ENCODE measurements around the gene PRPF31.
A peak's percentile ranks its signal among the peaks of the same experiment; 100 is the strongest.
"Not testable (repeated sequence)": the region's sequence is repeated elsewhere in the genome, so short reads cannot be mapped to it uniquely, and the experiment has no call there.

PRPF31 gene

DNA sequence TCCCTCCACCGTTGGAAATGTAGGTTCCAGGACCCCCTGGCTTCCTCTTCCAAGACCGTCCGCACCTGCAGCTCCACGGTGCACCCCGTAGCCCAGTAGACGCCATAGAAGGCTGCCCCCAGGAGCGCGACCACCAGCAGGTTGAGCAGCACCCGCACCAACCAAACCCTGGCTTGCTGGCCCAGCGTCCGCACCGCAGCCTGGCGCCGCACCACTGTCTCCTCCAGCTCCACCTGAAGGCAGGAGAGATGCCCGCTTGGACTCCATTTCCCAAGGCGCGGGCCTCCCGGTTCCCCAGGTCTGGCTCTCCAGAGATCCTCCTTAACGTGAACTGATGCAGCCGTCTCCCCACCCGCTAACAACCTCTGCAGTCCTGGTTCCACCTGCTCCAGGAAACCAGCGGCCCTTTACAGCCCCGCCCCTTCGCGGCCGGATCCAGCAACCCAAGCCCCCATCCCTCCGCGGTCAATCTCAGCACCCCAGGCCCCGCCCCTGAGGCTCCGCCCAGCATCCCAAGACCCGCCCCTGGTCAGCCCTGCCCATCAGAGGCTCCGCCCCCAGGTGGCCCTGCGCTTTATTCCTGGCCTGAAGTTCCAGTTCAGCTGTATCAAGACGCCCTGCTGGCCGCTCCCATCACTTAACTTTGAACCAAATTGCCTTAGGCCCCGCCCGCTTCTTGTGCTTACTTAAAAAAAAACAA is 49.0 kb downstream of the PRPF31 start:
- no peak for DNase-seq

DNA sequence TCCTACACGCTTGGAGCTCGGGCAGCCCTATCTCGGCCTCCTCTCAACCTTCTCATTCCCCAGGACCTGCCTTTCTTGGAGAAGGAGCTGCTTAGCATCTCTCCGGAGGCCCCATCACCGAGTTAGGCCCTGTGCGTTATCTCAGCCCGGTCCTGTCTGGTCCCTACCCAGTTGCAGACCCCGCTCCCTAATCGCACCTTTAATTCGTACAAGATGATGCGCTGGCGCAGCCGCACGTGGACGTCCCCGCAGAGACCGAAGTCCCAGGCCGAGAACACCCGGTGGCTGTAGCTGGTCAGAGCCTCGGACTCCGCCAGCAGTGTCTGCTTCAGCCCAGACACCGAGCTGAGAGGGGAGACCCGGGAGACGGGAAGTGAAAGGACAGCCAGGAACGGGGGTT is 49.7 kb downstream of the PRPF31 start:
- DNase-seq, result no peak

DNA sequence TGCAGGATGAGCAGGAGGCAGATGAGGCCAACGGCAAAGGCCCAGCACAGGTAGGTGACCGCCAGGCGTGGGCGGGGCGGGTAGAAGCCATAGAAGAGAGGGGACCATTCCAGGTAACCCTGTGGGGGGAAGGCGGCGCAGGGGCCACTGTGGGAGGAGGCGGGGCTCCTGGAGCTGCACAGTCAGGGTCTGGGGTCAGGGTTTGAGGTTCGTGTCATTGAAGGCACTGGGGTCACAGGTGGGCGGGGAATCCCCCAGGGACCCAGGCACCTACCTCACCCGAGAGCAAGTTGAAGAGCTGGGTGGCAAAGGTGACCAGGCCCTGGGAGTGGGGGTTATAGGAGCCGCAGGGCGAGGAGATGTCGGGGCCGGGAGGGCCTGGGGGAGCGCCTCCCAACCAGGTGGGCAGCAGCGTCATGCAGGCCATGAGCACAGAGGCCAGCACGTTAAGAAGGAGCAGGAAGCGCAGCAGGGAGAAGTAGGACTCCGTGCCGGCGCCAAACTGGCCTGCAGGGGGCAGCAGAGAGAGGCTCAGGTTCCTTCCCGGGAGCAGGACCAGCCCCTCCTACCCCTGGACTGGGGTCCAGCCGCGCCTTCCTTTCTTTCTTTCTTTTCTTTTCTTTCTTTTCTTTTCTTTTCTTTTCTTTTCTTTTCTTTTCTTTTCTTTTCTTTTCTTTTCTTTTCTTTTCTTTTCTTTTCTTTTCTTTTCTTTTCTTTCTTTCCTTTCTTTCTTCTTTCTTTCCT is 52.8 kb downstream of the PRPF31 start:
- DNase-seq, result peak; percentile 84

DNA sequence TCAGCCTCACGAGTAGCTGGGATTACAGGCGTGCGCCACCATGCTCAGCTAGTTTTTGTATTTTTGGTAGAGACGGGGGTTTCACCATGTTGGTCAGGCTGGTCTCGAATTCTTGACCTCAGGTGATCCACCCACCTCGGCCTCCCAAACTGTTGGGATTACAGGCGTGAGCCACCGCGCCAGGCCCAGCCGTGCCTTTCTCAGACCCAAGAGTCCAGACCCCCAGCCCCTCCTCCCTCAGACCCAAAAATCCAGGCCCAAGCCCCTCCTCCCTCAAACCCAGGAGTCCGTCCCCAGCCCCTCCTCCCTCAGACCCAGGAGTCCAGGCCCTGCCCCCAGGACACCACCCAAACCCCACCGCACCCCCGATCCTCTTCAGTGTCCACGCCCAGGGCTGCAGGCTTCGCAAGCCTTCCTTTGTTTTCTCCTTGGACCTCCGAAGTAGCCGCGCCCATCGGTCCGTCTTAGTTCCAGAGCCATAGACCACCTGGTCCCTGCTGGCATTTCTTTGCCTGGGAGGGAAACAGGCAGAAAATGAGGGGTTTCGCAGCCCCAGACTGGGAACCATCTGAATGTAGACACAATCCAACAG is 53.7 kb downstream of the PRPF31 start:
- no peak for DNase-seq

DNA sequence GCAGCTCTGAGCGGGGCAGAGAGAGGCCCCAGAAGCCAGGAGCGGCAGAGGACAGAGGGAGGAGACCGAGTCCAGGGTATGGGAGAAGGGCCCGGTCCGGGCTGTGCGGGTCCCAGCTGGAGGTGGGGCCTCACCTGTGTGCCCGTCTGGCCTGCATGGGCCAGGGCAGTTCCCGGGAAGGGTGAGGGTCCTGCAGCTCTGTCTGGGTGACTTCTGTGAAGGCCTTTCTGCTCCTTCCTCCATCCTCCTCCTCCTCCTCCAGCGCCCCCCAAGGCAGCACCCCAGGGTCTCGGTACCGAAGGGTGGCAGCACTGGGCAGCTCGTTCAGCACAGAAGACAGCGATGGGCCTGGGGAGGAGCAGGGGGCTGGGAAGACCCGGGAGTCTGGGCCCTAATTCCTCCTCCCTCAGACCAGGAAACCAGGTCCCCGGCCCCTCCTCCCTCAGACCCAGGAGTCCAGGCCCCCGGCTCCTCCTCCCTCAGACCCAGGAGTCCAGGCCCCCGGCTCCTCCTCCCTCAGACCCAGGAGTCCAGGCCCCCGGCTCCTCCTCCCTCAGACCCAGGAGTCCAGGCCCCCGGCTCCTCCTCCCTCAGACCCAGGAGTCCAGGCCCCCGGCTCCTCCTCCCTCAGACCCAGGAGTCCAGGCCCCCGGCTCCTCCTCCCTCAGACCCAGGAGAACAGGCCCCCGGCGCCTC is 56.3 kb downstream of the PRPF31 start:
- DNase-seq, result not testable (repeated sequence)

DNA sequence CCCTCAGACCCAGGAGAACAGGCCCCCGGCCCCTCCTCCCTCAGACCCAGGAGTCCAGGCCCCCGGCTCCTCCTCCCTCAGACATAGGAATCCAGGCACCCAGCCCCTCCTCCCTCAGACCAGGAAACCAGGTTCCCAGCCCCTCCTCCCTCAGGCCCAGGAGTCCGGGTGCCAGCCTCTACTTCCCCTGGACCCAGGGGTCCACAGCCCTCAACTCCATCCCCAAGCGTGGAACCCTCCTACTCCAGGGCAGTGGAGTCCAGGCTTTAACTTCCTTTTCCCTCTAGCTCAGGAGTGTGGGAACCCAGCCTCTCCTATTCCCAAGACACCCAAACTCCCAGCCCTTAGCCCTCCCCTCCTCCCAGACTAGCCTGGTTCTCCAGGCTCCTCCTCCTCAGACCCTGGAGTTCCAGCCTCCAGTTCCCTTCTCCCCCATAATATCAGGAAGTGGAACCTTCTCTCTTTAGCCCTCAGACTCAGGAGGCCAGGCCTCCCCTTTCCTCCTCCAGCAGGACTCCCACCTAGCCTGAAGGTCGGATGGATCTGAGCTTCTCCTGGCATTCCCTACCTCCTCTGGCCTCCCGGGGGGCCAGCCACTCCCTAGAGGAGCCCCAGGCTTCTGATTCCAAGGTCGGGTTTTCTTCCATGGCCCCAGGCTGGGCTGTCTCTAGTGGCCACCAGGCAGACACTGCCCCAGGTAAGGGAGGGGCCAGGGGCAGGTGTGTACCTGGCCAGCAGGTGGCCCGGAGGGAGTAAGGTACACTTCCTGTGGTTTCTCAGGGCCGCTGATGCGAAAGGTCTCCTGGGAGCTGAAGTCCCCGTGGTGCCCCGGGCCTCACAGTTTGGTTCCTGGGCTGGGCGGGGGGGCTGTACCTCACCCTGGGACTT is 57.2 kb downstream of the PRPF31 start, which contains the start of gene TMC4:
TMC4 (minus strand) TSS at position 690 of the 888 bp plus-strand sequence; CDS start at position 647, 43 bp downstream.
- no peak for DNase-seq

DNA sequence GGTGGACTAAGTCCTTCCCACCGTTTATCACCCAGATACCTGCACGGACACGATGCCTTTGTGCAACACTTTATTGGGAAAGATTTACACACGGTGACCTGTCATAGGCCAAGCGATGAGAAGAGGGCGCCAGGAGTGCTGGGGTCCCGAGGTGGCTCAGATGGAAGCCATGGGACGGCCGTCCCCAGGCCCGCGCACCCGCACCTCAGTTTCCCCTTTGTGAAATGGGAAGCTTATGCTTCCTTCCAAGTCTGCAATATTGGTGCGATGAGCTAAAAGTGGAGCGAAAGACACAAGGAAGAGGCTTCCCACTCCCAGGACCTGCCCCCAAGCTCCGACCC is 57.8 kb downstream of the PRPF31 start:
- DNase-seq, result no peak

DNA sequence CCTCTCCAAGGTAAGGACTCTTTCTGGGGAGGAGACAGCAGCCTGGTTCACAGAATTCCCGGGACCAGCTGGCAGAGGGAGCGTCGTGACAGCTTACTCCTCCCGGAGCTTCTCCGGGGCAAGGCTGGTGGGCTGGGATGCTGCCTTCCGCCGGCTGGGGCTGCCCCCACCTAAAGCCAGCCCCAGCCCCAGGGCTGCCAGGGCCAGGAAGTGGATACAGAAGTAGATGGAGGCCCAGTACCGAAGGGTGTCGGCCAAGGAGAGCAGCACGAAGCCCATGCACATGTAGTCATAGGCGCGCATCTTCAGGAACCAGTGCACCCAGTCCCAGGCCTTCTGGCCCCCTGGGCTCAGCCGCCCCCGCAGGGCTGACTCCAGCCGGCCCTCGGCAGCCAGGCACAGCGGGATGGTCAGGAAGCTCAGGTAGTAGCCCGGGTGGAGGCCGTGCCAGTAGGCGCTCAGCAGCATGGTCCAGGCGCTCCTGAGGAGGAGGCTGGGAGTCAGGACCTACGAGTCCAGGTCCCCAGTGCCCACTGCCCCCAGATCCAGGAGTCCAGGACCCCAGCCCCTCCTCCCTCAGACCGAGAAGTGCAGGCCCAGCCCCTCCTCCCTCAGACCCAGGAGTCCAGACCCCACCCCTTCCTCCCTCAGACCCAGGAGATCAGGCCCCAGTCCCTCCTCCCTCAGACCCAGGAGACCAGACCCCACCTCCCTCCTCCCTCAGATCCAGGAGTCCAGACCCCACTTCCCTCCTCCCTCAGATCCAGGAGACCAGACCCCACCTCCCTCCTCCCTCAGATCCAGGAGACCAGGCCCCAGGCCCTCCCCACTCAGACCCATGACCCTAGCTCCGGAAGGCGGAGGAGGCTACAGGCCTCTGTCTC is 58.6 kb downstream of the PRPF31 start:
- DNase-seq, result no peak

DNA sequence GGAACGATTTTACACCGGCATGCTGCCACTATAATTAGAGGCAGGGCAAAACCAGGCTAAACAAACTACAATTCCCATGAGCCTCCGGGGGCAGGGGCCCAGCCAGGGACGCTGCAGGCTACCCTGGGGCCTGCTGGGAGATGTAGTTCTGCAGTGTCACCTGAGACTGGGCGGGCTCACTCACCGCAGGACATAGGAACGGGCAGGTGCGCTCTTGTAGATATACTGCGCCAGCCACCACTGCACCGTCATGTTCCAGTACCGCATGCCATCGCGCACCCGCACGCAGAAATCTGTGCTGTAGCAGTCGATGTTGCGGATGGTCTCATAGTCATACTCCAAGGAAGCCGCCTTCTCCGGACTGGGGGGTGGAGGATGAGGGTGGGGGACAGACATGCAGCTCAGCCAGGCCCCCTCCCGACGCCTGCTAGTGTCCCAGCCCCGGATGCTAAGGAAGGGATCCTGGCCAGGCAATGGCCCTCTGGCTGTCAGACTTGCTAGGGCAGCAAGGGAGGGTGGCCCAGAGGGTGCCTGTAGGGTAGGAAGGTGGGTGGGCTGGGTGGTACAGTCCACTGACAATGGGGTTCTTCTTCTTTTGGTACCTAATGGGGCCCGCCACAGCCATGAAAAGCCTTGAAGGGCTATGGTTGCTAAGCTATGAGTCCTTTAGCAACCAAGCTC is 63.2 kb downstream of the PRPF31 start:
- DNase-seq, result no peak

DNA sequence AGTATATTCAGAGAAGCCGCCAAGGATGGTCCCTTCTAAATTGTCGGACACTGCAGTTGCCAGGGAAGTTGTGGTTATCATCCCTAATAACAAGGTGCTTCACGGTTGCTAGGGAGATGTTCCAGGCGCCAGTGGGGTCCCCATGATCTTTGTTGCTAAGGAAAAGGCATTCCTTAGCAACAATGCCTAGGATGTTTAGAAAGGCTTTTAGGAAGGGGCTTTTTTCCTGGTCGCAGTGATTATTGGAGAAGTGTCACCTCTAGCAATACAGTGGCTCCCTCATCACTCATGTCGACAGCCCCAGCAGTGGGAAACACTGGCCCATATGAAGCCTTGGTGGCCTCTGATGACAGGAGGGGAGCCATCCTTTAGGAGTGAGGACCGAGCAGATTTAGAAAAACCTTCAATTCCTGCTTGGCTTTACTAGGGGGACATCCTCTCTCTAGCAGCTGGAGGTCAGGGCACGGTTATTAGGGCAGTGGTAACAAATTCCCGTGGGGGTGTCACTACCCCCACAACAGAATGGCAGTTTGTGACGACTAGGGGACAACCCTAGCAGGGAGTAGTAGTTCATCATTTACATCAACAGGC is 63.8 kb downstream of the PRPF31 start:
- DNase-seq, result no peak

DNA sequence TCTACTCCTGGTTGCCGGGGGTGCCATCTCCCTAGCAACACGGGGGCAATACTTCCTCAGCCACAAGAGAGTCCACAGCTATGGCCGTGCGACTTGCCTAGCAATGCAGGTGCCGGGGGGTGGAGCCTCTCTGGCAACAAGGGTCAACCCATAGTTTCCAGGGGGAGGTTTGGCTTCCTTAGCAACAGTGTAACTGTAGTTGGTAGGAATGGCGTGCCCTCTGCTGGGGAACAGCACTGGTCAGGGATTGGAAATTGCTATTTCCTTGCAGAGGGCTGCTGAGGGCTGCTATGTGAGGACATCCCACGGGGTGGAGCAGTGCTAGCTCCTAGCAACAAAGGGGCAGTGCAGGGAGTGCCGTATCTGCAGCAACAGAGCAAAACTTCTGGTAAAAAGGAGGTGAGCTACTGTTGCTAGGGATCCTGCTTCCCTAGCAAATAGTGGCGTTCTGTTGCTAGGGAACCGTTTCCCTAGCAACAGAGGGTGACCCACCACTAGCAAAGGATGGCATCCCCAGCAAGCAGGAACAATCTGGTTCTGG is 64.4 kb downstream of the PRPF31 start:
- DNase-seq, result no peak

DNA sequence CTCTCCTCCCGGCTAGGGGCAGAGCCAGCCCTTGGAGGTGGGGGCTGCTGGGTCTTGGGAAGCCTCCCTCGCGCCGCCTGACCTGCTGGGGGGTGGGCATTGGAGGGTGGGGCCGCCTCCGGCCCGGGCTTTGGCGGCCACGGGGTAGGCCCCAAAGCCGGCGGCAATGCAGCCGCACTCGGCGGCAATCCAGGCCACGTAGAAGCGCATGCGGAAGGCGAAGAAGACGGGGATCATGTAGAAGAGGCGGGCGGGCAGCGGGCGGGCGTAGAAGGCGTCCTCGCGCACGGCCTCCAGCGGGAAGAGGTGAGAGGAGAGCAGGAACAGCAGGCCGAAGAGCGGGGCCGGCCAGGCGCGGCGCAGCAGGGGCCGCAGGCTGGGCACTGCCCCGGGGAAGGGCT is 65.1 kb downstream of the PRPF31 start:
- no peak for DNase-seq

Measured in amniotic stem cell (primary cell).